GM23248 (cell line): ENCODE measurements around the gene DOC2A. TPM values are rescaled to one million over a fixed set of nuclear protein-coding genes. Genes with fewer than 3 reads are reported as not detected.

ENCODE experiments used
- DNase-seq: peaks from one replicate; pipeline ENCODE4 v3.0.0-alpha.2; 2015
- H2AFZ ChIP-seq: fragments of 200-600 bp; sonication (generic); 2 replicates; pipeline ENCODE4 v1.6.1; 2016; ENCODE audit warnings: antibody characterized with exemption
- H3F3A ChIP-seq: fragments of 200-600 bp; sonication (generic); 2 replicates; pipeline ENCODE4 v1.6.1; 2016; ENCODE audit warnings: mild to moderate bottlenecking, antibody characterized with exemption, mixed run types; ENCODE audit not compliant: insufficient read depth
- H3K27ac ChIP-seq: fragments of 200-600 bp; sonication (generic); 2 replicates; pipeline ENCODE4 v1.5.1; 2016; ENCODE audit warnings: mild to moderate bottlenecking
- H3K27me3 ChIP-seq: fragments of 200-600 bp; sonication (generic); replicated peaks from 2 replicates; pipeline ENCODE4 v1.6.1; 2016; ENCODE audit warnings: mild to moderate bottlenecking; ENCODE audit not compliant: insufficient read depth
- H3K36me3 ChIP-seq: fragments of 200-600 bp; sonication (generic); 2 replicates; pipeline ENCODE4 v1.6.1; 2016; ENCODE audit warnings: low read depth, mild to moderate bottlenecking
- H3K4me1 ChIP-seq: fragments of 200-600 bp; sonication (generic); 2 replicates; pipeline ENCODE4 v1.6.1; 2016; ENCODE audit warnings: mild to moderate bottlenecking; ENCODE audit not compliant: insufficient read depth
- H3K4me2 ChIP-seq: fragments of 200-600 bp; sonication (generic); one replicate; pipeline ENCODE4 v1.6.1; 2016; ENCODE audit warnings: mild to moderate bottlenecking; ENCODE audit not compliant: unreplicated experiment
- H3K4me3 ChIP-seq: fragments of 200-600 bp; sonication (generic); 2 replicates; pipeline ENCODE4 v1.5.1; 2016; ENCODE audit warnings: mild to moderate bottlenecking
- H3K79me2 ChIP-seq: fragments of 200-600 bp; sonication (generic); 2 replicates; pipeline ENCODE4 v1.6.1; 2016; ENCODE audit warnings: mild to moderate bottlenecking; ENCODE audit not compliant: insufficient read depth
- H3K9ac ChIP-seq: fragments of 200-600 bp; sonication (generic); 2 replicates; pipeline ENCODE4 v1.6.1; 2016; ENCODE audit warnings: mild to moderate bottlenecking
- H3K9me2 ChIP-seq: fragments of 200-600 bp; sonication (generic); 2 replicates; pipeline ENCODE4 v1.6.1; 2016; ENCODE audit warnings: mixed run types, mild to moderate bottlenecking, moderate library complexity; ENCODE audit not compliant: insufficient read depth
- H3K9me3 ChIP-seq: fragments of 200-600 bp; sonication (generic); one replicate; pipeline ENCODE4 v1.6.1; 2017; ENCODE audit warnings: low read depth
- H4K20me1 ChIP-seq: fragments of 200-600 bp; sonication (generic); 2 replicates; pipeline ENCODE4 v1.6.0; 2016; ENCODE audit not compliant: insufficient read depth
- EZH2 ChIP-seq: fragments of 200-600 bp; sonication (generic); IDR thresholded peaks from 2 replicates; pipeline ENCODE4 v1.6.1; 2018; ENCODE audit warnings: antibody characterized with exemption, mild to moderate bottlenecking; ENCODE audit not compliant: insufficient read depth, poor library complexity, severe bottlenecking
- EZH2phosphoT487 ChIP-seq: fragments of 200-600 bp; sonication (generic); IDR thresholded peaks from 2 replicates; pipeline ENCODE4 v1.6.1; 2018; ENCODE audit warnings: antibody characterized with exemption, moderate library complexity, mild to moderate bottlenecking, low read depth; ENCODE audit not compliant: insufficient read depth
- WGBS, 2 experiments: methylation state at CpG; one replicate each; pipeline ENCODE4 v1.1.6; 2015 to 2017; ENCODE audit warnings: low lambda C conversion rate in 2 of 2, low coverage in 1 of 2; ENCODE audit errors: missing lambda C conversion rate in 2 of 2; 5-methylcytosine and 5-hydroxymethylcytosine counted together
- in situ Hi-C: fragments of 300-500 bp; cut with MboI; formaldehyde crosslinking; loops from 2 replicates; pipeline ENCODE4 v1.15.0; 2020
- polyA plus RNA-seq: library from polyadenylated mRNA; unstranded; fragments of >200 nt; fragmentation: Nextera tagmentation; extraction: Ambion mirVana; gene quantifications from 2 replicates; pipeline ENCODE4 v1.2.1, GENCODE V29; 2016
- total RNA-seq: library from RNA; depleted of rRNA; stranded (reverse); fragments of >200 nt; shearing (Covaris generic); gene quantifications from 2 replicates; pipeline ENCODE4 v1.2.3, GENCODE V29; 2014

Gene DOC2A
- total and polyA plus RNA-seq, 2 experiments from 2014 or later: not detected

DNA sequence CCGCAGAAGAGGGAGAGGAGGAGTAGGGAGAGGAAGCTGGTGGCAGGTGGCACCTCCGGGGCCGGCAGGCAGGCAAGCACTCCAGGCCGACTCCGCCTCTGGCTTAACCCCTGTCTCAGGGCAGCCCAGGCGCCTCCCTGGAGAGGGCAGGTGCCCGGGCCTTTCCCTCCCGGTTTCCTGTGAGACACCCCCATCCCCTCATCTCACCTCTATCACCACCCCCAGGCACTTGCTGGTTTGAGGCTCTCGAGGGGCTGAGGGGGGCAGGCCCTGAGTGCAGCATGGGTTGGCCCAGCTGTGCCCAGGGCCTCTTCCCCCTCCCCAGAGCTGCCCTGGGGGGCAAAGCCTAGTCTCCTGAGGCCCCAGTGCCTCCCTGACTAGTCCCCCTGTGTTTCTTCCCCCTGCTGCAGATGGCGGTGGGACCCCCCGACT is 6.0 kb downstream of the DOC2A start:
- Histone ChIP-seq H3K36me3 (no peaks in the 10 kb centered on the region), H3K4me1 (no peaks in the 10 kb centered on the region), H3K9me3 (no peaks in the 10 kb centered on the region), H3K4me2 (no peak overlapping the region), H2AFZ (no peak overlapping the region), H3K9ac (no peak overlapping the region), H3K27ac (no peak overlapping the region), H3K27me3 (peaks cover 2% of the 10 kb centered on the region; the same call in 1 of the 2 replicates), H3F3A (no peaks in the 10 kb centered on the region), H3K79me2 (no peaks in the 10 kb centered on the region), H4K20me1 (no peaks in the 10 kb centered on the region), H3K9me2 (no peaks in the 10 kb centered on the region), H3K4me3 (no peak overlapping the region)
- TF ChIP-seq EZH2 (no peak), EZH2phosphoT487 (no peak)
- in situ Hi-C loops: no loop called here
- 71 to 72% methylated on average over 7 to 11 of the region's 11 CpGs for WGBS, 2 experiments
- DNase-seq: no peak

DNA sequence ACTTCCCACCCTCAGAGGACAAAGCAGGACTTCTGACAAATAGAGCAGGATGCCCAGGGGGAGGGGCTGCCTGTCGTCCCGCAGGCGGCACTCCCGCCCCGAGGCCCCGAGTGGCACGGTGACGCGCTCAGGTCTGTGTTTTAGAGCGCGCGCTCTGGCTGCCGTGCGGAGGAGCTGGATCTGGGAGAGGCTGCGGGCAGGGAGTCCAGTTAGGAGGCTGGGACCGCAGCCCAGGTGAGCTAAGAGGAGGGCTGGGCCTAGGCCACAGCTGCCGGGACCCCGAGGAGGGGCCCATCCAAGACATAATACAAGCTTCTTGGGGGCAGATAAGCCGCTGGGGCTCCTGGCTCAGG is 6.4 kb downstream of the DOC2A start:
- Histone ChIP-seq H3K36me3 (no peaks in the 10 kb centered on the region), H3K9me2 (no peaks in the 10 kb centered on the region), H3K27ac (no peak overlapping the region), H4K20me1 (no peaks in the 10 kb centered on the region), H3K9ac (no peak overlapping the region), H3K4me2 (no peak overlapping the region), H3K79me2 (no peaks in the 10 kb centered on the region), H3K27me3 (no peaks in the 10 kb centered on the region), H3K4me1 (no peaks in the 10 kb centered on the region), H3F3A (no peaks in the 10 kb centered on the region), H3K4me3 (no peak overlapping the region), H2AFZ (no peak overlapping the region), H3K9me3 (no peaks in the 10 kb centered on the region)
- DNase-seq: no peak
- TF ChIP-seq EZH2 (no peak), EZH2phosphoT487 (no peak)
- WGBS, 2 experiments: 80 to 83% methylated on average over 19 of the region's 19 CpGs
- in situ Hi-C loops: no loop called here

- H2AFZ ChIP-seq: no peak overlapping the region
- WGBS, 2 experiments: 86 to 89% methylated on average over 15 to 17 of the region's 17 CpGs
- H3K27ac ChIP-seq: no peak overlapping the region
- H3K36me3 ChIP-seq: no peaks in the 10 kb centered on the region
- H3K9me2 ChIP-seq: no peaks in the 10 kb centered on the region
- no peak for TF ChIP-seq EZH2phosphoT487
- no peak for TF ChIP-seq EZH2
- H3F3A ChIP-seq: no peaks in the 10 kb centered on the region
- no peaks in the 10 kb centered on the region for H3K9me3 ChIP-seq
- H3K4me2 ChIP-seq: no peak overlapping the region
- H3K27me3 ChIP-seq: no peaks in the 10 kb centered on the region
- in situ Hi-C loops: no loop called here
- H3K79me2 ChIP-seq: no peaks in the 10 kb centered on the region
- no peaks in the 10 kb centered on the region for H3K4me1 ChIP-seq
- H3K4me3 ChIP-seq: no peak overlapping the region
- no peaks in the 10 kb centered on the region for H4K20me1 ChIP-seq
- DNase-seq: no peak
- H3K9ac ChIP-seq: no peak overlapping the region
Observed at GRCh38 chr16:30003670-30004423, 7.0 kb downstream of the DOC2A start.

- H4K20me1 ChIP-seq: no peaks in the 10 kb centered on the region
Observed at GRCh38 chr16:30002614-30003346, 8.0 kb downstream of the DOC2A start.

More at GRCh38 chr16:30002614-30003346, 8.0 kb downstream of the DOC2A start:
- H3K27me3 ChIP-seq: no peaks in the 10 kb centered on the region
- peaks cover 2% of the 10 kb centered on the region; the same call in 1 of the 2 replicates for H3K79me2 ChIP-seq
- H3K9me2 ChIP-seq: no peaks in the 10 kb centered on the region
- in situ Hi-C loops: no loop called here
- H3K36me3 ChIP-seq: no peaks in the 10 kb centered on the region
- no peaks in the 10 kb centered on the region for H3K4me1 ChIP-seq
- no peak for TF ChIP-seq EZH2
- no peak for TF ChIP-seq EZH2phosphoT487
- WGBS, 2 experiments: 80 to 85% methylated on average over 19 of the region's 19 CpGs
- H3K4me2 ChIP-seq: no peak overlapping the region
- no peaks in the 10 kb centered on the region for H3F3A ChIP-seq
- no peak overlapping the region for H2AFZ ChIP-seq
- H3K9me3 ChIP-seq: no peaks in the 10 kb centered on the region
- H3K27ac ChIP-seq: no peak overlapping the region
- no peak for DNase-seq
- no peak overlapping the region for H3K4me3 ChIP-seq
- H3K9ac ChIP-seq: no peak overlapping the region
